Mesenchymal stem cell (in vitro differentiated cells and primary cell): ENCODE results near the gene PAX8.
A peak's percentile ranks its signal among the peaks of the same experiment; 100 is the strongest.

Experiments
- DNase-seq: peaks from one replicate; pipeline ENCODE4 v3.0.0-alpha.2; 2013
- H2AFZ ChIP-seq: one replicate; pipeline ENCODE4 v1.6.1; 2013; ENCODE audit warnings: low read depth, mild to moderate bottlenecking, control low read depth, inconsistent platforms, low read length, moderate library complexity
- H2AK5ac ChIP-seq: 2 replicates; pipeline ENCODE4 v1.6.1; 2013; ENCODE audit warnings: low read length, moderate library complexity, mild to moderate bottlenecking, inconsistent platforms; ENCODE audit not compliant: severe bottlenecking
- H2BK120ac ChIP-seq: one replicate; pipeline ENCODE4 v1.6.1; 2013; ENCODE audit warnings: low read depth, mild to moderate bottlenecking, inconsistent platforms, low read length, moderate library complexity
- H2BK12ac ChIP-seq, 2 experiments: one replicate each; pipeline ENCODE4 v1.6.1; 2013; ENCODE audit warnings: inconsistent platforms in 2 of 2, low read length in 2 of 2, mild to moderate bottlenecking in 2 of 2, moderate library complexity in 2 of 2, control low read depth in 1 of 2
- H2BK15ac ChIP-seq: one replicate; pipeline ENCODE4 v1.6.1; 2013; ENCODE audit warnings: mild to moderate bottlenecking, low read depth, inconsistent platforms; ENCODE audit not compliant: poor library complexity, severe bottlenecking
- H2BK5ac ChIP-seq: 2 replicates; pipeline ENCODE4 v1.6.1; 2013; ENCODE audit warnings: low read depth, mild to moderate bottlenecking, low read length, control low read depth, inconsistent platforms; ENCODE audit not compliant: poor library complexity, severe bottlenecking
- H3K14ac ChIP-seq, 2 experiments: one replicate each; pipeline ENCODE4 v1.6.1; 2013; ENCODE audit warnings: inconsistent platforms in 2 of 2, low read length in 2 of 2, control low read depth in 1 of 2, mild to moderate bottlenecking in 1 of 2, moderate library complexity in 1 of 2
- H3K18ac ChIP-seq, 2 experiments: one replicate each; pipeline ENCODE4 v1.6.1; 2013; ENCODE audit warnings: inconsistent platforms in 2 of 2, low read length in 2 of 2, control low read depth in 1 of 2, low read depth in 1 of 2, mild to moderate bottlenecking in 1 of 2
- H3K23ac ChIP-seq, 2 experiments: one replicate each; pipeline ENCODE4 v1.6.1; 2013; ENCODE audit warnings: inconsistent platforms in 2 of 2, low read length in 2 of 2, mild to moderate bottlenecking in 2 of 2, moderate library complexity in 2 of 2, control low read depth in 1 of 2
- H3K27ac ChIP-seq: 2 replicates; pipeline ENCODE4 v1.5.1; 2013; ENCODE audit warnings: mild to moderate bottlenecking, moderate library complexity, low read length, control low read depth, inconsistent platforms; ENCODE audit not compliant: poor library complexity, severe bottlenecking
- H3K27me3 ChIP-seq, 2 experiments: 2 replicates each; pipeline versions ENCODE4 v1.6.1 to v1.7.0; 2013; ENCODE audit warnings: low read length in 2 of 2, mild to moderate bottlenecking in 2 of 2, moderate library complexity in 2 of 2, control low read depth in 1 of 2, inconsistent platforms in 1 of 2; ENCODE audit not compliant: control insufficient read depth in 1 of 2, insufficient read depth in 1 of 2
- H3K36me3 ChIP-seq, 2 experiments: 2 replicates each; pipeline versions ENCODE4 v1.6.1 to v1.7.0; 2013; ENCODE audit warnings: low read length in 2 of 2, control low read depth in 1 of 2, inconsistent platforms in 1 of 2, low read depth in 1 of 2, mild to moderate bottlenecking in 1 of 2; ENCODE audit not compliant: insufficient read depth in 2 of 2, control insufficient read depth in 1 of 2
- H3K4ac ChIP-seq, 2 experiments: one replicate each; pipeline ENCODE4 v1.6.1; 2013; ENCODE audit warnings: inconsistent platforms in 2 of 2, low read length in 2 of 2, mild to moderate bottlenecking in 2 of 2, moderate library complexity in 2 of 2, control low read depth in 1 of 2, low read depth in 1 of 2
- H3K4me1 ChIP-seq: 2 replicates; pipeline ENCODE4 v1.6.1; 2013; ENCODE audit warnings: low read depth, low read length, control low read depth; ENCODE audit not compliant: control insufficient read depth, insufficient read depth
- H3K4me2 ChIP-seq: 2 replicates; pipeline ENCODE4 v1.6.1; 2013; ENCODE audit warnings: low read length, mild to moderate bottlenecking, inconsistent platforms; ENCODE audit not compliant: poor library complexity, severe bottlenecking
- H3K4me3 ChIP-seq, 2 experiments: 2 replicates each; pipeline versions ENCODE4 v1.5.1 to v1.7.0; 2013; ENCODE audit warnings: low read length in 2 of 2, mild to moderate bottlenecking in 2 of 2, control low read depth in 1 of 2, low read depth in 1 of 2; ENCODE audit not compliant: insufficient read depth in 1 of 2
- H3K79me1 ChIP-seq: replicated peaks from 2 replicates; pipeline ENCODE4 v1.6.1; 2013; ENCODE audit warnings: mild to moderate bottlenecking, control low read depth, low read length, inconsistent platforms; ENCODE audit not compliant: poor library complexity, severe bottlenecking
- H3K9ac ChIP-seq: 2 replicates; pipeline ENCODE4 v1.7.0; 2013; ENCODE audit warnings: mild to moderate bottlenecking, low read length, moderate library complexity
- H3K9me3 ChIP-seq: 2 replicates; pipeline ENCODE4 v1.7.0; 2013; ENCODE audit warnings: mild to moderate bottlenecking, low read length; ENCODE audit not compliant: control insufficient read depth
- H4K8ac ChIP-seq: one replicate; pipeline ENCODE4 v1.6.1; 2013; ENCODE audit warnings: inconsistent platforms, mild to moderate bottlenecking, low read length, moderate library complexity
- H4K91ac ChIP-seq: one replicate; pipeline ENCODE4 v1.6.1; 2013; ENCODE audit warnings: mild to moderate bottlenecking, low read length, inconsistent platforms
- WGBS: methylation state at CpG from one replicate; pipeline ENCODE4 v1.1.7; 2013; ENCODE audit warnings: mixed read lengths; 5-methylcytosine and 5-hydroxymethylcytosine counted together

The PAX8 gene

GRCh38 chr2:113275556-113276215 lies 3.0 kb downstream of the PAX8 start:
- Histone ChIP-seq H4K91ac (no peak overlapping the region), H3K79me1 (no peaks in the 10 kb centered on the region), H3K23ac (no peak overlapping the region), H3K9ac (peak overlapping the region; percentile 71), H3K4me3 (peak overlapping the region; percentile 59 to 68), H3K4me1 (peaks cover 22% of the 10 kb centered on the region), H3K9me3 (no peaks in the 10 kb centered on the region), H3K18ac (no peak overlapping the region), H2AK5ac (peak overlapping the region; percentile 24), H3K14ac (no peak overlapping the region), H3K27me3 (peaks cover 0 to 85% of the 10 kb centered on the region in 2 experiments), H3K4me2 (peak overlapping the region; percentile 38), H3K36me3 (peaks cover 8 to 32% of the 10 kb centered on the region in 2 experiments), H2AFZ (no peak overlapping the region), H3K4ac (no peak overlapping the region), H2BK120ac (no peak overlapping the region), H4K8ac (no peak overlapping the region), H2BK5ac (peak overlapping the region; percentile 63), H3K27ac (peak overlapping the region; percentile 69), H2BK12ac (no peak overlapping the region), H2BK15ac (no peak overlapping the region)
- 8% methylated on average over 36 of the region's 38 CpGs for WGBS
- no peak for DNase-seq

GRCh38 chr2:113274432-113274831 lies 4.3 kb downstream of the PAX8 start:
- Histone ChIP-seq H3K4me2 (peak overlapping the region; percentile 13), H3K14ac (no peak overlapping the region), H2BK5ac (no peak overlapping the region), H3K9ac (no peak overlapping the region), H3K27ac (peak overlapping the region; percentile 60), H3K79me1 (no peaks in the 10 kb centered on the region), H3K23ac (no peak overlapping the region), H3K4me3 (no peak overlapping the region), H3K4ac (no peak overlapping the region), H2AK5ac (no peak overlapping the region), H4K8ac (no peak overlapping the region), H3K36me3 (peaks cover 15 to 35% of the 10 kb centered on the region in 2 experiments), H3K18ac (no peak overlapping the region), H3K4me1 (peaks cover 16% of the 10 kb centered on the region), H4K91ac (no peak overlapping the region), H3K27me3 (peaks cover 0 to 97% of the 10 kb centered on the region in 2 experiments), H2BK12ac (no peak overlapping the region), H2BK120ac (no peak overlapping the region), H2BK15ac (no peak overlapping the region), H2AFZ (no peak overlapping the region), H3K9me3 (no peaks in the 10 kb centered on the region)
- no peak for DNase-seq

GRCh38 chr2:113273981-113274380 lies 4.7 kb downstream of the PAX8 start:
- Histone ChIP-seq H2AFZ (no peak overlapping the region), H3K14ac (no peak overlapping the region), H2BK15ac (no peak overlapping the region), H3K4me2 (peak overlapping the region; percentile 13), H3K27ac (peak overlapping the region; percentile 60), H3K36me3 (peaks cover 19 to 36% of the 10 kb centered on the region in 2 experiments), H3K23ac (no peak overlapping the region), H4K91ac (no peak overlapping the region), H2BK5ac (no peak overlapping the region), H3K4me1 (peaks cover 13% of the 10 kb centered on the region), H4K8ac (no peak overlapping the region), H3K4ac (no peak overlapping the region), H3K9ac (no peak overlapping the region), H3K18ac (no peak overlapping the region), H3K4me3 (no peak overlapping the region), H3K27me3 (peaks cover 0 to 93% of the 10 kb centered on the region in 2 experiments), H2AK5ac (peak overlapping the region; percentile 38), H3K9me3 (no peaks in the 10 kb centered on the region), H2BK120ac (no peak overlapping the region), H3K79me1 (no peaks in the 10 kb centered on the region), H2BK12ac (no peak overlapping the region)
- no peak for DNase-seq
- 76% methylated on average over 7 of the region's 9 CpGs for WGBS

- Histone ChIP-seq H3K4me1 (peaks cover 16% of the 10 kb centered on the region), H3K27ac (peak overlapping the region; percentile 84), H2AFZ (no peak overlapping the region), H3K23ac (no peak overlapping the region), H3K18ac (no peak overlapping the region), H3K9ac (no peak overlapping the region), H2BK120ac (no peak overlapping the region), H2BK12ac (no peak overlapping the region), H3K4me3 (peak overlapping the region in 1 of 2 experiments; percentile 31), H4K91ac (no peak overlapping the region), H2BK5ac (no peak overlapping the region), H3K4ac (no peak overlapping the region), H3K79me1 (no peaks in the 10 kb centered on the region), H4K8ac (peak overlapping the region; percentile 4), H2AK5ac (no peak overlapping the region), H3K36me3 (peaks cover 24 to 40% of the 10 kb centered on the region in 2 experiments), H3K14ac (no peak overlapping the region), H3K4me2 (peak overlapping the region; percentile 43), H3K9me3 (no peaks in the 10 kb centered on the region), H3K27me3 (peaks cover 0 to 84% of the 10 kb centered on the region in 2 experiments), H2BK15ac (no peak overlapping the region)
- DNase-seq = peak; percentile 63
- WGBS = 6% methylated on average over 8 of the region's 8 CpGs
Measured at GRCh38 chr2:113273027-113273551, 5.6 kb downstream of the PAX8 start.
